Activated CD4-positive, alpha-beta T cell treated with anti-CD3 and anti-CD28 coated beads, Interleukin-10, Interleukin-2, amounts not matched to agents 100 ng/mL and 50 ng/mL, durations not matched to agents 16 hours and 8 hours (primary cell): ENCODE data around the gene SNRPB.

Source experiments
- DNase-seq: peaks from one replicate; pipeline ENCODE4 v3.0.0-alpha.2; 2020

SNRPB gene

DNA sequence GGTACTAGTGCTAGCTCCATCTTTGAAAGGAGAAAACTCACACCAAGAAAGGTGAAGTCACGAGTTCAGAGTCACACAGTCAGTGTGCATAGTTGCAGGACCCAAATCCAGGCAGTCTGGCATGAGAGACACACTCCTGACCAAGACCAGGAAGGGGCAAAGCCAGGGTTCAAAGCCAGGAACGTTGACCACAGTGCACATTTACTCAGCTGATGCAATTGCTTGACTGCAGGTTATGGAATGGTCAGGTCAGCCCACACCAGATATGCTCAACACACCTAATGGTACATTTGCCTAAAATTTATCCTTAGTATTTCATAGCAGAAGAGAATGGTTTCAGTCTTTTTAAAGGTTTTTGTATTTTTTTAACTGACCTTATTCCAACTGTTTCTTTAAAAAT is 52.2 kb downstream of the SNRPB start:
- no peak for DNase-seq

DNA sequence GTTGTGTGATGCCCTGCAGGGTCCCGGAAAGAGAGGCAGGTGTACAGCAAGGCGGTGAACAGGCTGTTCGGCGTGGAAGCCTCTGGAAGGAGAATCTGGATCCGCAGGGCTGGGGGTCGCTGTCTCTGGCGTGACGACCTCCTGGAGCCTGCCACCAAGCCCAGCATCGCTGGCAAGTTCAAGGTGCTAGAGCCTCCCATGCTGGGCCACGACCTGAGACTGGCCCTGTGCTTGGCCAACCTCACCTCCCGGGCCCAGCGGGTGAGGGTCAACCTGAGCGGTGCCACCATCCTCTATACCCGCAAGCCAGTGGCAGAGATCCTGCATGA is 53.4 kb downstream of the SNRPB start:
- no peak for DNase-seq

DNA sequence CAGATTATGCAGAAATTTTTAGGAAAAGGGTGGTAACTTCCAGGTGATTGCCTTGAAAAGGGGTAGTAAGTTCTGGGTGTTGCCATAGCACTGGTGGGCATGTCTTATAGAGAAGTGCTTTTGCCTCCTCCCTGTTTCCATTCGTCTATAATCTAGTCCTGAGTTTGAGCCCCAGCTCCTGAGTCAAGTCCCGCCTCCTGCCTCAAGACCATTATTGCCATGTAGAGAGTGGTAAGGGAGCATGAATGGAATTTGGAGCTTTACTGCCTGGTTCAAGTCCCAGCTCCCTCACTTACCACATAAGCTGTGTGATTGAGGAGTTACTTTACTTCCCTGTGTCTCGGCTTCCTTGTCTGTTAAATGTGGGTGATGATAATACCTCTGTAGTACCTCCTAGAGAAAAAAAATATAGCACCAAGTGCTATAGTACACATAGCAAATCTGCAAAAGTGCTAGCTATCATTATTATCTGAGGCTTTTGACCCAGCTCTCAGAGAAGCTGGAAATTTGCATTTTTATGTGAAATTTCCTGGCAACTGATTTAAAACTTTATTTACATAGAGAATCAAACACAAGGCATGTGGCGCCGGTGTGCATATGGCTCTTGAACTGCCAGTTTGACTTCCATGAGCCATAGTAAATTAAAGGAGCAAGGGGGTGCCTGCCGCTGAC is 53.9 kb downstream of the SNRPB start:
- no peak for DNase-seq
